ENCODE data around the gene ARL8A. TPM values are rescaled to one million over a fixed set of nuclear protein-coding genes. Genes with fewer than 3 reads are reported as not detected.
"Not testable (repeated sequence)": the region's sequence is repeated elsewhere in the genome, so short reads cannot be mapped to it uniquely, and the experiment has no call there.

The ARL8A gene
- total and polyA plus RNA-seq, 4 donors: 8.4 to 25.7 (median 20.2) TPM

- TF ChIP-seq NR2F2 (IDR thresholded peaks at IDR 0.05) (no peak), ZBTB33 (IDR thresholded peaks at IDR 0.05) (no peak), JUND (IDR thresholded peaks at IDR 0.05) (no peak), TAF1 (conservative IDR thresholded peaks at IDR 0.05) (no peak), HNF4G (IDR thresholded peaks at IDR 0.05) (no peak), ATF3 (IDR thresholded peaks at IDR 0.05) (no peak), REST (IDR thresholded peaks at IDR 0.05) (no peak), FOXA1 (IDR thresholded peaks at IDR 0.05) (no peak), YY1 (IDR thresholded peaks at IDR 0.05) (no peak), RXRA (IDR thresholded peaks at IDR 0.05) (no peak), SP1 (IDR thresholded peaks at IDR 0.05) (no peak), GABPA (IDR thresholded peaks at IDR 0.05 in 1 of 2, conservative IDR thresholded peaks at IDR 0.05 in 1 of 2) (no peak), FOXA2 (IDR thresholded peaks at IDR 0.05) (no peak), EGR1 (IDR thresholded peaks at IDR 0.05; ENCODE audit: low read depth in 2 of 2) (no peak)
- TF ChIP-seq, protein P1, sequence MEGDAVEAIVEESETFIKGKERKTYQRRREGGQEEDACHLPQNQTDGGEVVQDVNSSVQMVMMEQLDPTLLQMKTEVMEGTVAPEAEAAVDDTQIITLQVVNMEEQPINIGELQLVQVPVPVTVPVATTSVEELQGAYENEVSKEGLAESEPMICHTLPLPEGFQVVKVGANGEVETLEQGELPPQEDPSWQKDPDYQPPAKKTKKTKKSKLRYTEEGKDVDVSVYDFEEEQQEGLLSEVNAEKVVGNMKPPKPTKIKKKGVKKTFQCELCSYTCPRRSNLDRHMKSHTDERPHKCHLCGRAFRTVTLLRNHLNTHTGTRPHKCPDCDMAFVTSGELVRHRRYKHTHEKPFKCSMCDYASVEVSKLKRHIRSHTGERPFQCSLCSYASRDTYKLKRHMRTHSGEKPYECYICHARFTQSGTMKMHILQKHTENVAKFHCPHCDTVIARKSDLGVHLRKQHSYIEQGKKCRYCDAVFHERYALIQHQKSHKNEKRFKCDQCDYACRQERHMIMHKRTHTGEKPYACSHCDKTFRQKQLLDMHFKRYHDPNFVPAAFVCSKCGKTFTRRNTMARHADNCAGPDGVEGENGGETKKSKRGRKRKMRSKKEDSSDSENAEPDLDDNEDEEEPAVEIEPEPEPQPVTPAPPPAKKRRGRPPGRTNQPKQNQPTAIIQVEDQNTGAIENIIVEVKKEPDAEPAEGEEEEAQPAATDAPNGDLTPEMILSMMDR (IDR thresholded peaks at IDR 0.05; ENCODE audit: low read depth, low read length, missing input control): no peak
- TF ChIP-seq, protein P2, sequence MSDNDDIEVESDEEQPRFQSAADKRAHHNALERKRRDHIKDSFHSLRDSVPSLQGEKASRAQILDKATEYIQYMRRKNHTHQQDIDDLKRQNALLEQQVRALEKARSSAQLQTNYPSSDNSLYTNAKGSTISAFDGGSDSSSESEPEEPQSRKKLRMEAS (IDR thresholded peaks at IDR 0.05): no peak
- no peak overlapping the region for H3K27ac ChIP-seq (ENCODE audit: low read depth in 1 of 2, low read length in 2 of 2)
- no peaks in the 10 kb centered on the region for H3K27me3 ChIP-seq (ENCODE audit: control insufficient read depth in 4 of 4, insufficient read depth in 4 of 4, low read length in 3 of 4)
- 89% methylated on average over 7 of the region's 7 CpGs for WGBS
- no peak overlapping the region for H3K9ac ChIP-seq (ENCODE audit: low read depth in 1 of 2, low read length in 2 of 2)
- no peaks in the 10 kb centered on the region for H3K4me1 ChIP-seq (ENCODE audit: control insufficient read depth in 4 of 4, insufficient read depth in 4 of 4, low read length in 3 of 4)
- H3K4me3 ChIP-seq (ENCODE audit: low read depth in 1 of 3, low read length in 3 of 3): no peak overlapping the region
- H3K9me3 ChIP-seq (ENCODE audit: control insufficient read depth in 4 of 4, low read length in 3 of 4): no peaks in the 10 kb centered on the region
- DNase-seq (ENCODE audit: low spot score): no peak
- no peaks in the 10 kb centered on the region for H3K36me3 ChIP-seq (ENCODE audit: control insufficient read depth in 4 of 4, insufficient read depth in 3 of 4, low read depth in 1 of 4, low read length in 3 of 4)
Observed at GRCh38 chr1:202181586-202181985, 37.0 kb upstream of the ARL8A start.

- 79% methylated on average over 2 of the region's 2 CpGs for WGBS
- not testable (repeated sequence) for H3K4me1 ChIP-seq (ENCODE audit: control insufficient read depth in 4 of 4, insufficient read depth in 4 of 4, low read length in 3 of 4)
Observed at GRCh38 chr1:202180751-202181139, 36.2 kb upstream of the ARL8A start.

More at GRCh38 chr1:202180751-202181139, 36.2 kb upstream of the ARL8A start:
- not testable (repeated sequence) for H3K27ac ChIP-seq (ENCODE audit: low read depth in 1 of 2, low read length in 2 of 2); H3K27me3 ChIP-seq (ENCODE audit: control insufficient read depth in 4 of 4, insufficient read depth in 4 of 4, low read length in 3 of 4); H3K4me3 ChIP-seq (ENCODE audit: low read depth in 1 of 3, low read length in 3 of 3); DNase-seq (ENCODE audit: low spot score); H3K36me3 ChIP-seq (ENCODE audit: control insufficient read depth in 4 of 4, insufficient read depth in 3 of 4, low read depth in 1 of 4, low read length in 3 of 4); H3K9ac ChIP-seq (ENCODE audit: low read depth in 1 of 2, low read length in 2 of 2); H3K9me3 ChIP-seq (ENCODE audit: control insufficient read depth in 4 of 4, low read length in 3 of 4)
